ENCODE data around the gene FXN. TPM values are rescaled to one million over a fixed set of nuclear protein-coding genes. Genes with fewer than 3 reads are reported as not detected.

The FXN gene
- total RNA-seq, 4 donors from 2014 or later, result 4.6 to 13.2 (median 8.1) TPM

DNA sequence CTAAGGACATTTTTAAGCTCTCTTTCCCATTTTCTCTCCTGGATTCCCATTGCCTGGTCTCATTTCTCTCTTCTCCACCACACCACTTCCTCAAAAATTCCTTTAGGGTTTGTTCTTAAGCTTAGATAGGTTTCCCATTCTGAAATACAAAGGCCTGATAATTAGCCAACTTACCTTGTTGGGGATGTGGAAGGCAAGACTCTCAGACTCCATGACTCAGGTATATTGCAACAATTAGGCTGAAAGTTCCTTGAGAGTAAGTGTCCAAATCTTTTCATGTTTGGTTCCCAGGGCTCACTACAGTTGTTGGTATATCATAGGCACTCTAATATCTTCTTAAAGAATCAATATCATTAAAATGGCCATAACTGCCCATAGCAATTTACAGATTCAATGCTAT is 43.6 kb downstream of the FXN start:
- Histone ChIP-seq H3K27ac (peak overlapping the region; percentile 68 to 85 (median 77)), H3K4me1 (peaks cover 3 to 52% (median 8%) of the 10 kb centered on the region in 3 donors), H3K9me3 (no peaks in the 10 kb centered on the region), H3K4me3 (no peak overlapping the region), H3K36me3 (no peaks in the 10 kb centered on the region), H3K27me3 (no peaks in the 10 kb centered on the region)
- TF ChIP-seq POLR2AphosphoS5 (IDR thresholded peaks at IDR 0.05), result no peak
- no peak for TF ChIP-seq POLR2A (IDR thresholded peaks at IDR 0.05)
- TF ChIP-seq EP300 (IDR thresholded peaks at IDR 0.05), result no peak
- no peak for TF ChIP-seq CTCF (IDR thresholded peaks at IDR 0.05)
- no peak for ATAC-seq

- Histone ChIP-seq H3K4me3 (no peak overlapping the region), H3K4me1 (peaks cover 3 to 45% (median 8%) of the 10 kb centered on the region in 3 donors), H3K36me3 (no peaks in the 10 kb centered on the region), H3K9me3 (no peaks in the 10 kb centered on the region), H3K27ac (peak overlapping the region in 1 of 4 donors; percentile 47), H3K27me3 (no peaks in the 10 kb centered on the region)
- ATAC-seq, result no peak
- no peak for TF ChIP-seq POLR2A (IDR thresholded peaks at IDR 0.05)
- TF ChIP-seq EP300 (IDR thresholded peaks at IDR 0.05), result no peak
- peak; percentile 21 for TF ChIP-seq POLR2AphosphoS5 (IDR thresholded peaks at IDR 0.05)
- 50 to 67% methylated on average over 3 to 4 of the region's 4 CpGs for WGBS, 2 donors (ENCODE audit: low coverage in 1 of 2)
Measured at GRCh38 chr9:69081261-69081660, 45.7 kb downstream of the FXN start.

- no peaks in the 10 kb centered on the region for H3K36me3 ChIP-seq
- TF ChIP-seq EP300 (IDR thresholded peaks at IDR 0.05) (no peak), POLR2A (IDR thresholded peaks at IDR 0.05) (no peak), POLR2AphosphoS5 (IDR thresholded peaks at IDR 0.05) (no peak), CTCF (IDR thresholded peaks at IDR 0.05) (no peak)
- WGBS, 2 donors (ENCODE audit: low coverage in 1 of 2), result 61 to 74% methylated on average over 2 to 3 of the region's 3 CpGs
- peaks cover under 1 to 32% (median 3%) of the 10 kb centered on the region in 3 donors for H3K4me1 ChIP-seq
- H3K4me3 ChIP-seq, result no peak overlapping the region
- ATAC-seq, result no peak
- no peak overlapping the region for H3K27ac ChIP-seq
- no peaks in the 10 kb centered on the region for H3K27me3 ChIP-seq
- H3K9me3 ChIP-seq, result no peaks in the 10 kb centered on the region
Measured at GRCh38 chr9:69083321-69083720, 47.8 kb downstream of the FXN start.

DNA sequence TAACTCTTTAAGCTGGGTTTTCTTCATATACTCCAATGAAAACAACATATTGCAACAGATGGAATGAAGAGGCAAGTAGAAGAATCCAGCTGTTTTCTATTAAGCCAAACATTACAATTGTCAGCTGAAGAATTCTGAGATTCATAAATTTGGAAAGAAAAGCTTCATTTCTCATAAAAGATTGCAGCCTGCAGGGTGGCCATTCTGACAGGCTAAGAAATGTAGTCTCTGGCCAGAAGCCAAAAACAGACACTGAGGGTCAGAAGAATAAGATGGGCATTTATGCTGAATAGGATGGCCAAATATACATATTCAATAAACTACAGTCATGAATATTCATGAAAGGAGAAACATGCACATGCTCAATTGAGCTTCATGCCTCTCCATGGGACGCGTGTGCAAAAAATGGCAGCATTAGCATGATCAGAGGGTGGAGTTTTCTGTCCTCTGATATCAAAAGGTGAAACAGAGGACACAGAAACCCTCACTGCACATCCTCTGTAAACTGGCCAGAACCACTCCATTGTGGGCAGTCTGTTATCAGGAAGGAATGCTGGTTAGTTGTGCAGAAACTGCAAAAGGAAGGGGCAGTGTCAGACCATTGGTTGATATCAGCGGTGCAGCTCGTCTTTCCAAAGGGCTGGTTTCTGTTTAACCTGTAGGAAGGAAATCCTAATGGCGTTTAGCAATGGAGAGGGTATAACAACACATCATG is 50.2 kb downstream of the FXN start:
- TF ChIP-seq EP300 (IDR thresholded peaks at IDR 0.05), result no peak
- TF ChIP-seq CTCF (IDR thresholded peaks at IDR 0.05), result no peak
- no peak for TF ChIP-seq POLR2A (IDR thresholded peaks at IDR 0.05)
- no peak for TF ChIP-seq POLR2AphosphoS5 (IDR thresholded peaks at IDR 0.05)
- peaks cover 4 to 30% (median 4%) of the 10 kb centered on the region in 3 donors for H3K4me1 ChIP-seq
- H3K27me3 ChIP-seq, result no peaks in the 10 kb centered on the region
- no peaks in the 10 kb centered on the region for H3K36me3 ChIP-seq
- H3K27ac ChIP-seq, result no peak overlapping the region
- WGBS, 2 donors (ENCODE audit: low coverage in 1 of 2), result 39 to 81% methylated on average over 2 to 5 of the region's 5 CpGs
- no peaks in the 10 kb centered on the region for H3K9me3 ChIP-seq
- H3K4me3 ChIP-seq, result no peak overlapping the region
- no peak for ATAC-seq

DNA sequence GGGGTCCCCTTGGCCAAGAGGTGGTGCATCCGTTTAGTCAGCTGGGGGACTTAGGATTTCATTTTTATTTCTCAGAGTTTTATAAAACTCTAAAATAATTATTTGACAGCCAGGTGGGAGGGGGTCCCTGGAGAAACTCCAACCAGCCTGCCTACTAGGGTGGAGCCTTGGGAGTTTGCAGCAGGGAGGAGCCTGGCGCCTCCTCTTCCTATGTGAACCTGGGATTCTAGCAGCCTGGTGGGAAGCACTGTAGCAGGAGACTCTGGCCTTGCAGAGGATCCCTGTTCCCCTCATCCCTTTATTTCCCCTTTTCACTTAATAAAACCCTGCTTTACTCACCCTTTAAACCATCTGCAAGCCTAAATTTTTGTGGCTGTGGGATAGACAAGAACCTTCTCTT is 50.8 kb downstream of the FXN start:
- Histone ChIP-seq H3K4me1 (peaks cover 4 to 36% (median 5%) of the 10 kb centered on the region in 3 donors), H3K27ac (no peak overlapping the region), H3K4me3 (no peak overlapping the region), H3K27me3 (no peaks in the 10 kb centered on the region), H3K36me3 (no peaks in the 10 kb centered on the region), H3K9me3 (no peaks in the 10 kb centered on the region)
- ATAC-seq, result no peak
- WGBS, 2 donors (ENCODE audit: low coverage in 1 of 2), result 50 to 93% methylated on average over 1 to 2 of the region's 2 CpGs
- no peak for TF ChIP-seq CTCF (IDR thresholded peaks at IDR 0.05)
- no peak for TF ChIP-seq POLR2AphosphoS5 (IDR thresholded peaks at IDR 0.05)
- TF ChIP-seq POLR2A (IDR thresholded peaks at IDR 0.05), result no peak
- TF ChIP-seq EP300 (IDR thresholded peaks at IDR 0.05), result no peak
